HepG2 (cell line): Measurements from ENCODE around the gene ATN1. TPM values are rescaled to one million over a fixed set of nuclear protein-coding genes. Genes with fewer than 3 reads are reported as not detected.

ENCODE experiments used
- ARID4A ChIP-seq: sonication (generic); formaldehyde crosslinking; IDR thresholded peaks from 2 replicates; pipeline ENCODE4 v1.5.0; 2020; ENCODE audit warnings: mild to moderate bottlenecking, missing genetic modification reagents, borderline replicate concordance
- CAMTA2 ChIP-seq: sonication (generic); formaldehyde crosslinking; IDR thresholded peaks from 2 replicates; pipeline ENCODE4 v1.4.0; 2020; ENCODE audit warnings: mild to moderate bottlenecking, missing genetic modification reagents, borderline replicate concordance
- GABPB1 ChIP-seq: IDR thresholded peaks from 2 replicates; pipeline ENCODE4 v1.6.1; 2016; ENCODE audit warnings: mild to moderate bottlenecking, missing genetic modification reagents, moderate library complexity, missing compliant biosample characterization
- JARID2 ChIP-seq: sonication (generic); formaldehyde crosslinking; IDR thresholded peaks from 2 replicates; pipeline ENCODE4 v1.8.1; 2023; ENCODE audit warnings: missing genetic modification reagents, inconsistent platforms; ENCODE audit not compliant: insufficient replicate concordance
- KDM2A ChIP-seq: sonication (generic); formaldehyde crosslinking; IDR thresholded peaks from 2 replicates; pipeline ENCODE4 v1.4.0; 2020; ENCODE audit warnings: low read depth, missing genetic modification reagents, borderline replicate concordance
- KLF15 ChIP-seq: sonication (generic); formaldehyde crosslinking; IDR thresholded peaks from 2 replicates; pipeline ENCODE4 v1.8.1; 2023; ENCODE audit warnings: borderline replicate concordance, mild to moderate bottlenecking, inconsistent platforms, missing genetic modification reagents, mixed read lengths
- MAZ ChIP-seq, 2 experiments: sonication (generic) in 1 of 2; formaldehyde crosslinking in 1 of 2; IDR thresholded peaks; 2 replicates each; pipeline versions ENCODE4 v1.5.0 to v1.6.1; 2012 to 2020; ENCODE audit warnings: low read depth in 2 of 2, mild to moderate bottlenecking in 2 of 2, borderline replicate concordance in 1 of 2, improper control_type of control experiment in 1 of 2, low read length in 1 of 2, missing genetic modification reagents in 1 of 2, moderate library complexity in 1 of 2
- NFATC3 ChIP-seq: sonication (generic); formaldehyde crosslinking; IDR thresholded peaks from 2 replicates; pipeline ENCODE4 v1.5.1; 2020; ENCODE audit warnings: mild to moderate bottlenecking, missing genetic modification reagents
- ONECUT2 ChIP-seq: sonication (generic); formaldehyde crosslinking; IDR thresholded peaks from 2 replicates; pipeline ENCODE4 v1.4.0; 2020; ENCODE audit warnings: missing genetic modification reagents
- PBX2 ChIP-seq: IDR thresholded peaks from 2 replicates; pipeline ENCODE4 v1.6.1; 2016; ENCODE audit warnings: control low read depth
- TEAD2 ChIP-seq: sonication (generic); formaldehyde crosslinking; IDR thresholded peaks from 2 replicates; pipeline ENCODE4 v1.9.0; 2021; ENCODE audit warnings: missing genetic modification reagents
- ZNF256 ChIP-seq: sonication (generic); formaldehyde crosslinking; conservative IDR thresholded peaks from 2 replicates; pipeline ENCODE4 v1.4.0; 2020; ENCODE audit warnings: missing genetic modification reagents
- ZNF660 ChIP-seq: sonication (generic); formaldehyde crosslinking; IDR thresholded peaks from 2 replicates; pipeline ENCODE4 v1.5.1; 2020; ENCODE audit warnings: mild to moderate bottlenecking, low read depth, missing genetic modification reagents, borderline replicate concordance
- polyA plus RNA-seq, 8 experiments: library from polyadenylated mRNA; depleted of rRNA in 3 of 8; stranded (reverse) in 7 of 8; unstranded in 1 of 8; fragments of >200 nt; fragmentation: Illumina TruSeq in 4 of 8; extraction: Trizol in 4 of 8; gene quantifications; 2 replicates each; pipeline versions ENCODE4 v1.2.1 to v1.2.3, GENCODE V29; 2011 to 2016; ENCODE audit warnings: low read depth in 4 of 8, missing spikeins in 1 of 8, mixed read lengths in 1 of 8; ENCODE audit not compliant: insufficient read depth in 1 of 8
- total RNA-seq, 5 experiments: library from RNA; depleted of rRNA; stranded (reverse); fragments of >200 nt; fragmentation: Illumina TruSeq; extraction: Trizol; gene quantifications; 2 replicates each; pipeline ENCODE4 v1.2.3, GENCODE V29; 2016; ENCODE audit warnings: low read depth in 1 of 5
- TF ChIP-seq, protein P1 (sequence below): IDR thresholded peaks from 2 replicates; pipeline ENCODE4 v1.6.1; 2016; ENCODE audit warnings: low read depth, missing genetic modification reagents, missing compliant biosample characterization
- TF ChIP-seq, protein P2 (sequence below): sonication (generic); formaldehyde crosslinking; IDR thresholded peaks from 2 replicates; pipeline ENCODE4 v1.5.0; 2020; ENCODE audit warnings: missing genetic modification reagents

Gene ATN1
- total and polyA plus RNA-seq, 2 of the 13 experiments (the other 11 are each of a cell fraction or from before 2014, with no cell fraction given) = 2.1 to 8.6 TPM

GRCh38 chr12:6890789-6891645, 36.7 kb upstream of the ATN1 start (continued):
- TF ChIP-seq, protein P1, sequence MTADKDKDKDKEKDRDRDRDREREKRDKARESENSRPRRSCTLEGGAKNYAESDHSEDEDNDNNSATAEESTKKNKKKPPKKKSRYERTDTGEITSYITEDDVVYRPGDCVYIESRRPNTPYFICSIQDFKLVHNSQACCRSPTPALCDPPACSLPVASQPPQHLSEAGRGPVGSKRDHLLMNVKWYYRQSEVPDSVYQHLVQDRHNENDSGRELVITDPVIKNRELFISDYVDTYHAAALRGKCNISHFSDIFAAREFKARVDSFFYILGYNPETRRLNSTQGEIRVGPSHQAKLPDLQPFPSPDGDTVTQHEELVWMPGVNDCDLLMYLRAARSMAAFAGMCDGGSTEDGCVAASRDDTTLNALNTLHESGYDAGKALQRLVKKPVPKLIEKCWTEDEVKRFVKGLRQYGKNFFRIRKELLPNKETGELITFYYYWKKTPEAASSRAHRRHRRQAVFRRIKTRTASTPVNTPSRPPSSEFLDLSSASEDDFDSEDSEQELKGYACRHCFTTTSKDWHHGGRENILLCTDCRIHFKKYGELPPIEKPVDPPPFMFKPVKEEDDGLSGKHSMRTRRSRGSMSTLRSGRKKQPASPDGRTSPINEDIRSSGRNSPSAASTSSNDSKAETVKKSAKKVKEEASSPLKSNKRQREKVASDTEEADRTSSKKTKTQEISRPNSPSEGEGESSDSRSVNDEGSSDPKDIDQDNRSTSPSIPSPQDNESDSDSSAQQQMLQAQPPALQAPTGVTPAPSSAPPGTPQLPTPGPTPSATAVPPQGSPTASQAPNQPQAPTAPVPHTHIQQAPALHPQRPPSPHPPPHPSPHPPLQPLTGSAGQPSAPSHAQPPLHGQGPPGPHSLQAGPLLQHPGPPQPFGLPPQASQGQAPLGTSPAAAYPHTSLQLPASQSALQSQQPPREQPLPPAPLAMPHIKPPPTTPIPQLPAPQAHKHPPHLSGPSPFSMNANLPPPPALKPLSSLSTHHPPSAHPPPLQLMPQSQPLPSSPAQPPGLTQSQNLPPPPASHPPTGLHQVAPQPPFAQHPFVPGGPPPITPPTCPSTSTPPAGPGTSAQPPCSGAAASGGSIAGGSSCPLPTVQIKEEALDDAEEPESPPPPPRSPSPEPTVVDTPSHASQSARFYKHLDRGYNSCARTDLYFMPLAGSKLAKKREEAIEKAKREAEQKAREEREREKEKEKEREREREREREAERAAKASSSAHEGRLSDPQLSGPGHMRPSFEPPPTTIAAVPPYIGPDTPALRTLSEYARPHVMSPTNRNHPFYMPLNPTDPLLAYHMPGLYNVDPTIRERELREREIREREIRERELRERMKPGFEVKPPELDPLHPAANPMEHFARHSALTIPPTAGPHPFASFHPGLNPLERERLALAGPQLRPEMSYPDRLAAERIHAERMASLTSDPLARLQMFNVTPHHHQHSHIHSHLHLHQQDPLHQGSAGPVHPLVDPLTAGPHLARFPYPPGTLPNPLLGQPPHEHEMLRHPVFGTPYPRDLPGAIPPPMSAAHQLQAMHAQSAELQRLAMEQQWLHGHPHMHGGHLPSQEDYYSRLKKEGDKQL (CRISPR knock-in tag) = peak; percentile 39; the same call in 1 of the 2 replicates
- no peak for TF ChIP-seq ZNF660 (CRISPR knock-in tag)
- no peak for TF ChIP-seq NFATC3
- TF ChIP-seq, protein P2, sequence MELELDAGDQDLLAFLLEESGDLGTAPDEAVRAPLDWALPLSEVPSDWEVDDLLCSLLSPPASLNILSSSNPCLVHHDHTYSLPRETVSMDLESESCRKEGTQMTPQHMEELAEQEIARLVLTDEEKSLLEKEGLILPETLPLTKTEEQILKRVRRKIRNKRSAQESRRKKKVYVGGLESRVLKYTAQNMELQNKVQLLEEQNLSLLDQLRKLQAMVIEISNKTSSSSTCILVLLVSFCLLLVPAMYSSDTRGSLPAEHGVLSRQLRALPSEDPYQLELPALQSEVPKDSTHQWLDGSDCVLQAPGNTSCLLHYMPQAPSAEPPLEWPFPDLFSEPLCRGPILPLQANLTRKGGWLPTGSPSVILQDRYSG (CRISPR knock-in tag) = peak; percentile 62; the same call in 1 of the 2 replicates
- TF ChIP-seq JARID2 (CRISPR knock-in tag) = no peak
- no peak for TF ChIP-seq KLF15 (CRISPR knock-in tag)
- peak; percentile 99 for TF ChIP-seq KDM2A
- peak; percentile 90; the same call in 1 of the 2 replicates for TF ChIP-seq ARID4A (CRISPR knock-in tag)
- TF ChIP-seq GABPB1 (CRISPR knock-in tag) = peak; percentile 85
- TF ChIP-seq TEAD2 = no peak
- peak; percentile 72 for TF ChIP-seq MAZ (IDR thresholded peaks at IDR 0.05; ENCODE audit: borderline replicate concordance, low read depth, low read length)
- TF ChIP-seq MAZ (CRISPR knock-in tag; IDR thresholded peaks at IDR 0.05; ENCODE audit: low read depth) = peak; percentile 98
- no peak for TF ChIP-seq CAMTA2
- no peak for TF ChIP-seq ZNF256 (CRISPR knock-in tag)
- no peak for TF ChIP-seq PBX2 (CRISPR knock-in tag)
- no peak for TF ChIP-seq ONECUT2
